Upper lobe of right lung (tissue), 1 donor: ENCODE measurements around the gene KLF7. TPM values are rescaled to one million over a fixed set of nuclear protein-coding genes. Genes with fewer than 3 reads are reported as not detected.

Experiments
- ATAC-seq: fragments of 200-7000 bp; cut with Tn5 transposase; one replicate; pipeline ENCODE4 v1.9.1; 2020; ENCODE audit warnings: mild to moderate bottlenecking, moderate library complexity
- DNase-seq: peaks from one replicate; pipeline ENCODE4 v3.0.0-alpha.2; 2020
- H3K27ac ChIP-seq: fragments of 200-600 bp; one replicate; pipeline ENCODE4 v1.8.0; 2022
- H3K27me3 ChIP-seq: fragments of 200-600 bp; one replicate; pipeline ENCODE4 v1.8.0; 2022; ENCODE audit warnings: mild to moderate bottlenecking
- H3K36me3 ChIP-seq: fragments of 200-600 bp; one replicate; pipeline ENCODE4 v1.8.0; 2022
- H3K4me1 ChIP-seq: fragments of 200-600 bp; one replicate; pipeline ENCODE4 v1.8.0; 2022
- H3K4me3 ChIP-seq: fragments of 200-600 bp; one replicate; pipeline ENCODE4 v1.8.0; 2022; ENCODE audit warnings: mild to moderate bottlenecking
- H3K9me3 ChIP-seq: fragments of 200-600 bp; one replicate; pipeline ENCODE4 v1.8.0; 2022
- intact Hi-C: fragments of 100-400 bp; cut with DNase I; formaldehyde crosslinking; loops from one replicate; pipeline ENCODE4 v1.11.0; 2022
- total RNA-seq: library from RNA; stranded (reverse); fragmentation: NEBNext Ultra II Directional; extraction: Animal tissue kit (Norgen Biotek cat#: 25700); gene quantifications from one replicate; pipeline ENCODE4 v1.2.1, GENCODE V29; 2021
- TF ChIP-seq, protein P1 (sequence below): fragments of 200-600 bp; IDR thresholded peaks from one replicate; pipeline ENCODE4 v1.8.0; 2022; ENCODE audit warnings: antibody characterized with exemption
- donor health status: DM: no; HTN: yes; CAD: no; lungs with severe emphysema.

Gene KLF7
- total RNA-seq, 1 donor from 2014 or later, result 62.1 TPM

DNA sequence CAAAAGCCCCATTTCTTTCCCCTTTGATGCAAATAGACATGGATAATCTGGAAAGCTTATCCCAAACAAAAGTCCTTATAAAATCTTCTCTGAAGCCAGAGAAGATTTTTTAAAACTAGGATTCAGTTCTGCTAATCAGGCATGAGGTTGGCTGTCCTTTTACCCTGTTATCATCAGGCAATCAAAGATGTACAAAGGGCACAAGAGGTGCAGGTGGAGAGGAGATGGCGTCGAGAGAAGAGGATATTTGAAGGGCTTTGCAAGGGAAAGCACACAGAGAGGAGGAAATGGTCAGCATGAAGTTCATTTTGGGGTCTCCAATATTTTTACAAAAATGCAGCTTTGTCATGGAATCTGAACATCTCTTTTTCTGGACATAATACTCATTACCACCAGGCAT is 88.5 kb downstream of the KLF7 start:
- peaks cover 7% of the 10 kb centered on the region for H3K4me1 ChIP-seq
- TF ChIP-seq, protein P1, sequence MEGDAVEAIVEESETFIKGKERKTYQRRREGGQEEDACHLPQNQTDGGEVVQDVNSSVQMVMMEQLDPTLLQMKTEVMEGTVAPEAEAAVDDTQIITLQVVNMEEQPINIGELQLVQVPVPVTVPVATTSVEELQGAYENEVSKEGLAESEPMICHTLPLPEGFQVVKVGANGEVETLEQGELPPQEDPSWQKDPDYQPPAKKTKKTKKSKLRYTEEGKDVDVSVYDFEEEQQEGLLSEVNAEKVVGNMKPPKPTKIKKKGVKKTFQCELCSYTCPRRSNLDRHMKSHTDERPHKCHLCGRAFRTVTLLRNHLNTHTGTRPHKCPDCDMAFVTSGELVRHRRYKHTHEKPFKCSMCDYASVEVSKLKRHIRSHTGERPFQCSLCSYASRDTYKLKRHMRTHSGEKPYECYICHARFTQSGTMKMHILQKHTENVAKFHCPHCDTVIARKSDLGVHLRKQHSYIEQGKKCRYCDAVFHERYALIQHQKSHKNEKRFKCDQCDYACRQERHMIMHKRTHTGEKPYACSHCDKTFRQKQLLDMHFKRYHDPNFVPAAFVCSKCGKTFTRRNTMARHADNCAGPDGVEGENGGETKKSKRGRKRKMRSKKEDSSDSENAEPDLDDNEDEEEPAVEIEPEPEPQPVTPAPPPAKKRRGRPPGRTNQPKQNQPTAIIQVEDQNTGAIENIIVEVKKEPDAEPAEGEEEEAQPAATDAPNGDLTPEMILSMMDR, result no peak
- intact Hi-C loops, result no loop called here
- H3K27ac ChIP-seq, result no peak overlapping the region
- ATAC-seq (no peak), DNase-seq (no peak)
- H3K9me3 ChIP-seq, result no peaks in the 10 kb centered on the region
- peaks cover 38% of the 10 kb centered on the region for H3K36me3 ChIP-seq
- H3K27me3 ChIP-seq, result no peaks in the 10 kb centered on the region
- H3K4me3 ChIP-seq, result no peak overlapping the region

DNA sequence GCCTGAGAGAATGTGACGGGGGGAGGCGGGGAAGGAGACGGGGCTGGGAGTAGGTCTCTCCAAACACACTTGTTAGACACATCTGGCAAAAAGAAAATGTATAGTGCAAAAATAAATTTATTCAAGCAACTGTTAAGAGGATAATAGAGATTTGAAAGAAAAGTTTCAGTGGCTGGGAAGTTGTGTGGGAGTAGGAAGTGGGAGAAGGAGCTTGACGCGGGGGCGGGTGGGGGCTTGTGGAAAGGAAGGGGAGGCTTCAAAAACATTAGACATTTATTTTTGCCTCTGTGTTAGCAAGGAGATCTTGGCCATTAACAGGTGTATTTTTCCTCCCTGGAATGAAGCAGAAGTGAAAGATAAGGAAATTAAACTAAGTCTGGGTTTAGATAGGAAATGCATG is 90.3 kb downstream of the KLF7 start:
- H3K4me3 ChIP-seq, result no peak overlapping the region
- peaks cover 7% of the 10 kb centered on the region for H3K4me1 ChIP-seq
- no peaks in the 10 kb centered on the region for H3K9me3 ChIP-seq
- no peaks in the 10 kb centered on the region for H3K27me3 ChIP-seq
- intact Hi-C loops, result no loop called here
- no peak overlapping the region for H3K27ac ChIP-seq
- TF ChIP-seq, protein P1, result no peak
- ATAC-seq, result no peak
- H3K36me3 ChIP-seq, result peaks cover 24% of the 10 kb centered on the region
- no peak for DNase-seq

DNA sequence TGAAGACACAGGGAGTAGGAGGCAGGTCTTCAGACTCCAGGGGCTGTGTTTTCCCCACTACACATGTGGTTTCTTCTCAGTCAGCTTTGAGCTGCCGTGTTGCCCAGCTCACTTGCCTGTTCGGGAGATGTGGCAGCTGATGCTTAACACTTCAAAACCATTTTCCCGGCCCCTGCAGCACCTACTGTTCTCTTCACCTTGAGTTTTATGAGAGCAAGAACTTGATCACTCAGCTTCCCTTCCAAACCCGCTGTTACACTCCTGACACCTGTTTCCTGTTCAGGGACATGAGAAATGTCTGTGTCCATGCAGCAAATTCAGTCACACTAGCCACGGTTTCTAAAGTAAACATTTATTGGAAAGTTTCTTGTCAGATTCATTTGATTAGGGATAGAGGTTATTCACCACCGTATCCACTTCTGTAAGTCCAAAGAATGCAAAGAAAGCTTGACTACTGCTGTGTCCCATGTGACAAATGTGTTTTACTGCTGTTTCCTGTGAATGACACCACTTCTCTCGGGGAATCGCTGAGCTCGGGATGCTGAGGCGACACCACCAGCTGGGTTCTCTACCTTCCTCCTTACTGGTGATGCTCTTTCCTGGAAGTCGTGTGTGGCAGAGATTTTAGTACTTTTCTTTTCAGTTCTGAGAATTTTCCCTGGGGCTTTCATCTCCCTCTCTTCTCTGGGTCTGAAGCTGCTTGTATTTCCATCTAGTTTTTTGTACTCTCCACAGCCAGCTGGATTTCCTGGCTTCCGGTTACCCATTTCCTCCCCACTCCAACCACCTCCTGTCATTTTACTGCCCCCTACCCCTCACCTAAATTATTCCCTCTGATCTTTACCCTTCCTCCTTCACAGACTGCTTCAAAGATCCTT is 91.7 kb downstream of the KLF7 start:
- no peaks in the 10 kb centered on the region for H3K27me3 ChIP-seq
- peak; percentile 62 for ATAC-seq
- peaks cover 10% of the 10 kb centered on the region for H3K36me3 ChIP-seq
- no peak overlapping the region for H3K4me3 ChIP-seq
- intact Hi-C loops, result no loop called here
- no peak for DNase-seq
- peak overlapping the region; percentile 25 for H3K27ac ChIP-seq
- TF ChIP-seq, protein P1, result no peak
- H3K4me1 ChIP-seq, result peaks cover 7% of the 10 kb centered on the region
- H3K9me3 ChIP-seq, result no peaks in the 10 kb centered on the region

DNA sequence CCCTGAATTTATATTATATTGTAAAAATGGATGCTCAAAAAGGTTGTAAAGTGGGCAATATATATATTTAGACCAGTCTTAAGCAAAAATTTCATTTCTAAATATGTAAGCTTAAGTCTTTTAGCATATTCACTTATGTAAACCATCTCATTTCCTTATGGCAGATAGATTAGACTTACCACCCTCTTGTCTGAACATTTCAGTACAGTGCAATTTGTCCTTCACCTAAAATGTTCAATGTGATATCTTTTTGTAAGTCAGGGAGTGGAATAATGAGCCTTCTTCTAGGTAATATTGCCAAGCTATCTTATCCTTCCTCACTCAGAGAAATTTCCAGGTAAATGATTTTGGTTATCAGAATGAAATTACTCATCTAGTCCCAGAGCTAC is 92.3 kb downstream of the KLF7 start:
- H3K4me1 ChIP-seq, result peaks cover 7% of the 10 kb centered on the region
- H3K36me3 ChIP-seq, result peaks cover 5% of the 10 kb centered on the region
- TF ChIP-seq, protein P1, result no peak
- DNase-seq, result no peak
- no peak overlapping the region for H3K27ac ChIP-seq
- no peak overlapping the region for H3K4me3 ChIP-seq
- intact Hi-C loops, result no loop called here
- no peak for ATAC-seq
- H3K9me3 ChIP-seq, result no peaks in the 10 kb centered on the region
- no peaks in the 10 kb centered on the region for H3K27me3 ChIP-seq

DNA sequence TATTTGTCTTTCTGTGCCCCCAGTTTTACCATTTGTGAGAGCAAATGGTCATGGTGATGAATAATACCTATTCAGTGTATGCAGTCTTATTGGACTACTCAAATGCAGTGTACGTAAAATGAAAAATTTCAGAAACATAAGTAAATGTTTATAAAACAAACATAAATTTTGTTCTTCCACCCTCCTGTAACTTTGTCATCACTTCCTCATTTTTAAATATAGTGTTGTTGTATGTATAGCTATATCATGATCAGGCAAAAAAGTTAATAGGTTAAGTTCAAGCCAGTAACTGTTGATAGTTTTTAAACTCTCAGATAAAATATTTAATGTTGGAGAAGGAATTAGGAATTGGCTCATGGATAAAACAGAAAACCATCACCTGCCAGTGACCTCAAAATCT is 93.2 kb downstream of the KLF7 start:
- Histone ChIP-seq H3K4me3 (no peak overlapping the region), H3K27ac (no peak overlapping the region), H3K36me3 (no peaks in the 10 kb centered on the region), H3K4me1 (peaks cover 7% of the 10 kb centered on the region), H3K27me3 (no peaks in the 10 kb centered on the region), H3K9me3 (no peaks in the 10 kb centered on the region)
- TF ChIP-seq, protein P1, result no peak
- intact Hi-C loops, result no loop called here
- ATAC-seq (no peak), DNase-seq (no peak)
